ENCODE data around the gene ZFP36L2.

ZFP36L2 gene

GRCh38 chr2:43175020-43175441, 51.4 kb downstream of the ZFP36L2 start:
- ChIA-PET POLR2A (interaction anchor here (1.1 to 1.2 kb wide), 2 partner anchors 47 to 52 kb away, joined by 3 to 7 read pairs; partner anchors contain the start of gene ZFP36L2), CTCF (interaction anchor here (1.1 to 1.2 kb wide), 2 partner anchors 49 to 52 kb away, joined by 3 to 5 read pairs; partner anchors contain the start of gene ZFP36L2)
- TF ChIP-seq FOXM1 (IDR thresholded peaks at IDR 0.05; ENCODE audit: borderline replicate concordance), result no peak
- no peak for TF ChIP-seq SUZ12 (IDR thresholded peaks at IDR 0.05)
- no peak for TF ChIP-seq CTBP1 (IDR thresholded peaks at IDR 0.05; ENCODE audit: borderline replicate concordance)
- no peak for TF ChIP-seq ELF4 (IDR thresholded peaks at IDR 0.05)
- TF ChIP-seq HDGF (IDR thresholded peaks at IDR 0.05; ENCODE audit: borderline replicate concordance), result no peak
- no peak for TF ChIP-seq FOXA1 (IDR thresholded peaks at IDR 0.05)
- TF ChIP-seq BHLHE40 (IDR thresholded peaks at IDR 0.05; ENCODE audit: borderline replicate concordance), result no peak
- no peak for TF ChIP-seq ARNT (IDR thresholded peaks at IDR 0.05)
- no peak for TF ChIP-seq ZNF384 (IDR thresholded peaks at IDR 0.05)
- TF ChIP-seq SP1 (IDR thresholded peaks at IDR 0.05), result no peak
- no peak for TF ChIP-seq L3MBTL2 (conservative IDR thresholded peaks at IDR 0.05)
- no peak for TF ChIP-seq PKNOX1 (IDR thresholded peaks at IDR 0.05)
- no peak for DNase-seq (ENCODE audit: extremely low spot score)

- no peak for TF ChIP-seq FOXK2 (IDR thresholded peaks at IDR 0.05)
- TF ChIP-seq SUZ12 (IDR thresholded peaks at IDR 0.05), result no peak
- no peak for TF ChIP-seq ARNT (IDR thresholded peaks at IDR 0.05)
- TF ChIP-seq LEF1 (IDR thresholded peaks at IDR 0.05; ENCODE audit: borderline replicate concordance), result no peak
- no peak for TF ChIP-seq PKNOX1 (IDR thresholded peaks at IDR 0.05)
- no peak for TF ChIP-seq FOXA1 (IDR thresholded peaks at IDR 0.05)
- no peak for TF ChIP-seq NFRKB (IDR thresholded peaks at IDR 0.05)
- TF ChIP-seq FOXM1 (IDR thresholded peaks at IDR 0.05; ENCODE audit: borderline replicate concordance), result no peak
- no peak for TF ChIP-seq TARDBP (IDR thresholded peaks at IDR 0.05)
- TF ChIP-seq BHLHE40 (IDR thresholded peaks at IDR 0.05; ENCODE audit: borderline replicate concordance), result no peak
- no peak for TF ChIP-seq ZNF384 (IDR thresholded peaks at IDR 0.05)
- no peak for TF ChIP-seq L3MBTL2 (conservative IDR thresholded peaks at IDR 0.05)
- no peak for TF ChIP-seq SP1 (IDR thresholded peaks at IDR 0.05)
- no peak for TF ChIP-seq ELF4 (IDR thresholded peaks at IDR 0.05)
- TF ChIP-seq CTBP1 (IDR thresholded peaks at IDR 0.05; ENCODE audit: borderline replicate concordance), result no peak
- no peak for TF ChIP-seq HDGF (IDR thresholded peaks at IDR 0.05; ENCODE audit: borderline replicate concordance)
- no peak for DNase-seq (ENCODE audit: extremely low spot score)
- POLR2A ChIA-PET, result interaction anchor here (1.1 kb wide), 1 partner anchor 53 kb away, joined by 7 read pairs; the partner anchor contains the start of gene ZFP36L2
- CTCF ChIA-PET, result interaction anchor here (1.1 to 1.2 kb wide), 2 partner anchors 50 to 52 kb away, joined by 3 to 5 read pairs; partner anchors contain the start of gene ZFP36L2
Measured at GRCh38 chr2:43174368-43174916, 52.0 kb downstream of the ZFP36L2 start.
